COLO668 (cell line): ENCODE results near the gene UBP1.
"Not testable (repeated sequence)": the region's sequence is repeated elsewhere in the genome, so short reads cannot be mapped to it uniquely, and the experiment has no call there.

Experiments used
- DNase-seq: peaks from one replicate; lab custom pipeline; 2025; ENCODE audit not compliant: unreplicated experiment; lab: John Stamatoyannopoulos, UW

Gene UBP1

GRCh38 chr3:33392144-33392543, 48.1 kb downstream of the UBP1 start:
- no peak for DNase-seq

DNA sequence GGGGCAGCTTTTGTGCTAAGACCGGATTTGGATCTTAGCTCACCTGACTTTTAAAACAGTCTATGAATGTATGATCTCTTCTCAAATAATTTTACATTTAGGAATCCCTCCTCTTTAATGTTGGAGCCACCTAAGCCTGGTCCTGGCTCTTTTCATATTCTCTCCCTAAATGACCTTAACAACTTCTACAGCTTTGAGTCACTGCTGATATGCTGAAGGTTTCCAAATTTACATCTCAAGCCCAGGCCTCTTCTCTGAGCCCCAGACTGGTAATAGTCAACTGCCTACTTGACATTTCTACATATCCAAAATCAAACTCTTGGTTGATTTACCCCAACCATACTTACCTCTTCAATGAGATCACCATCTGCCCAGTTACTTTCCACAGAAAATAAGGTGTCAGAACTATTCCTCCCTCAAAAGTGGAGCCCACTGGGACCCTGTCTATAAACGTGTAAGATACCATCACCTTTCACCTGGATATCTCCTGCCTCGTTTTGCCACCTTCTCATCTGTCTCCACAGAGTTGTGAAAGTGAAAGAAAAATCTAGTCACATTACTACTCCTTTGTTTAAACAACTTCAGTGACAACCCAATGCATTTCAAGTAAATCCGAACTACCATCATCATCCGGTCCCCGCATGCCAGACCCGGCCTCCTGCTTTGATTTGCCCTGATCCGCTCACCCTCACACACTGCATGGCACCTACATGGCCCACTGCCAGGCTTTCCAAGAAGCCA, 48.8 kb downstream of the UBP1 start:
- no peak for DNase-seq

DNA sequence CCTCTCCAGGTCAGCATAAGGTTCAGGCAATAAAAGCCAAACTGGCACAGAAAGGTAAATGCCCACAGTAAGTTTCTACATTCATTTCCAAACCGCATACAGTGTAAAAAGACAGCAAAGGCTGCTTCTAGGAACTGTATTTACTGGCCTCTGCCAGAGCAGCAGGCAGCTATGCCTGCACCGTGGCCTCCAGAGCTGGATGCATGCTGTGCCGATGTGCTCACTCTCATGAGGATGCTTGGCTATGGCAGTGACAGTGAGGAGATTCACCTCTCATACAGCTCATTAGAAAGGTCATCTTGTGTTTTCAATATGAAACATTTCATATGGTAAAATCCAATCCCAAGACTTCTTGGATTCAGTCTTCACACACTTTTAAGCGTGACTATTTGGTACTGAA, 50.3 kb downstream of the UBP1 start:
- no peak for DNase-seq

GRCh38 chr3:33388374-33389100, 51.7 kb downstream of the UBP1 start:
- no peak for DNase-seq

GRCh38 chr3:33386631-33387030, 53.6 kb downstream of the UBP1 start:
- DNase-seq, result no peak

GRCh38 chr3:33385423-33385822, 54.8 kb downstream of the UBP1 start:
- no peak for DNase-seq

DNA sequence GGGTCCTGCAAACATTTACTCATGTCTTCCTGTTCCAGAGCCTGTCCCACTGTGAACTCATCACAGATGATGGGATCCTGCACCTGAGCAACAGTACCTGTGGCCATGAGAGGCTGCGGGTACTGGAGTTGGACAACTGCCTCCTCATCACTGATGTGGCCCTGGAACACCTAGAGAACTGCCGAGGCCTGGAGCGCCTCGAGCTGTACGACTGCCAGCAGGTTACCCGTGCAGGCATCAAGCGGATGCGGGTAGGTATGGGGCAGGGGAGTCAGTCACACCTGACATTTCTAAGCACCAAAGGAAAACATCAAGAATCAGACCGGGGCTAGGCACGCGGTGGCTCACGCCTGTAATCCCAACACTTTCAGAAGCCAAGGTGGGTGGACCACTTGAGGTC, 56.3 kb downstream of the UBP1 start:
- no peak for DNase-seq

DNA sequence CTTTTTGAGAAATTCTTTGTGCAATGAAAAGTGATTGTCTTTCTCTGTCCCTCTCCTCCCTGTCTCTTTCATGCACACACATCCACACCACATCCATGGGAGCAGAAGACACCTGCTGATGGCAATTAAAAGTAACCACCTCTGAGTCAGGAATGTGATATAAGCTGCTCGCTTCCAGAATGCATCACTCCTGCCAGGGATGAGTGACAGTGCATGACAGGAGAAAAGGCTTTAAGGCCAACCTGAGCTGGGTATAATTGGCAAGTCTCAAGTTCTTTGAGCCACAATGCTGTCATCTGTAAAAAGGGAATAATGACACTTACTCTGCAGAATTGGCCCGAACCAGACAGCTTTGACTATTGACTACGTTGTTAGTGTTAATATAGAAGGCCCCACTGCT, 59.6 kb downstream of the UBP1 start:
- no peak for DNase-seq

GRCh38 chr3:33377931-33378330, 62.3 kb downstream of the UBP1 start:
- no peak for DNase-seq

DNA sequence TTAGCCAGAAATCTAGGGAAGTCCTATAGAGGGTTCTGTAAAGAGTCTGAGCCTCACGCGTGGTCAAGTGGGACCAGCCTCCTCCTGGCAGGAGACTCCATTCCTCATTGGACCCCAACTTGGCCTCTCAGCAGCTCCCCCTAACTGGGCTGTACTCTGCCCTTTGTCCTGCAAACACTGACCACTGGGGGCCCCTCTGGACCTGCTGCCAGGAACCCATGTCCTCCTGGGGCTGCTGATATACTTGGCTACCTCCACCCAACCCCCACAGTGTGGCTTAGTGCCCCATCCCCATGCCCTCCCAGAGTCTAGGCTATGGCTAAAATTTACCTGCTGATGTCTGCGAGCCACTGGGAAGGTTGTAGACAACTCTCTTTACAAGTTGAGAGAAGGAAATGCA, 62.7 kb downstream of the UBP1 start:
- DNase-seq, result no peak

GRCh38 chr3:33373082-33373437, 67.1 kb downstream of the UBP1 start:
- no peak for DNase-seq

- DNase-seq, result peak; percentile 13
Observed at GRCh38 chr3:33372218-33373081, 67.8 kb downstream of the UBP1 start.

DNA sequence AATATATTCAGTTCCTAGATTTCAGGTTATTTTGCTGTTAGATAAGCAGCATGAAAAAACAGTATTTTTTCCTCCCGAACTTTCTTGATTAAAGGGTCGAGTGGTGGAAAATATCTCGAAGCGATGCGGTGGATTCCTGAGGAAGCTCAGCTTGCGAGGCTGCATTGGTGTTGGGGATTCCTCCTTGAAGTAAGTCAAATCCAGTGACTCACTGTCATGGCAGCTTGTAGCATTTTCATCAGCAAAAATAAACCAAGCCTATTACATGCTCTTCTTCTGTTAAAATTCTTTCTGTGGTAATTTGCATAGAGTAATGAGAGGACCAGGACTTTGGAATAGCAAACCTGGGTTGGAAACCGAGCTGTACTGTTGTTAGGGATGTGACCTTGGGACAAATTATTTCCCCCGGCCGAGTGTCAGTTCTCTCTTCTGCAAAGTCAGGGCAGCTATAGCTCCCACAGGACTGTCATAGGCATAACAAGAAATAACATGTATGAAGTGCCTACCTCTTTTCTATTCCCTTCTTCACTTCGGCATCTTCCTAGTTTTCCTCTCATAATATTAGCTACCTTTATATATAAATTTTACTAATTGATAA, 75.6 kb downstream of the UBP1 start:
- no peak for DNase-seq

- DNase-seq, result no peak
Observed at GRCh38 chr3:33364060-33364459, 76.1 kb downstream of the UBP1 start.

DNA sequence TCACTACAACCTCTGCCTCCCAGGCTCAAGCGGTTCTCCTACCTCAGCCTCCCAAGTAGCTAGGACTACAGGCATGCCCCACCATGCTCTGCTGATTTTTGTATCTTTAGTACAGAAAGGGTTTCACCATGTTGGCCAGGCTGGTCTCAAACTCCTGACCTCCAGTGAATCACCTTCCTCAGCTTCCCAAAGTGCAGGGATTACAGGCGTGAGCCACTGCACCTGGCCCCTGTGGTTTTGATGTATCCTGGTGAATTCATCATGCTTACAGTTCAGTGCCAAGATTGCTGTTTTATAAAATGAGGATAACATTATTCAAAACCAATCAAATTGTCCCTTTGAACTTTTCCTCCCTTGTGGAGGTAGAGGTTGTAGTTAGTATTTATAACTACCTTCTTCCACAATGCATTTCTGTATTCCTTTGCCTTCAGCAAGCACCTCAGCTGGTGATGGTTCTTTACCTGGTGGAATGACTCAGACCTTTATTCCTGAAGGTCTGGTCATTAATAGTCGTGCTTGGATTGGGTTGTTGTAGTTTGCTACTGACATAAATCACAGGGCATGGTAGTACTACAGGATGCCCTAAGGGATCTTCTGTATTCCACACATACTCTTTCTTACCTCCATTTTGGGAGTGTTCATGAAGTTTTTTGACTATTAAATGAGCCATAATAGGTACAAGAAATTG, 76.9 kb downstream of the UBP1 start:
- DNase-seq, result no peak

GRCh38 chr3:33360136-33360825, 79.9 kb downstream of the UBP1 start:
- no peak for DNase-seq

- DNase-seq, result no peak
Observed at GRCh38 chr3:33358172-33358781, 81.9 kb downstream of the UBP1 start.

DNA sequence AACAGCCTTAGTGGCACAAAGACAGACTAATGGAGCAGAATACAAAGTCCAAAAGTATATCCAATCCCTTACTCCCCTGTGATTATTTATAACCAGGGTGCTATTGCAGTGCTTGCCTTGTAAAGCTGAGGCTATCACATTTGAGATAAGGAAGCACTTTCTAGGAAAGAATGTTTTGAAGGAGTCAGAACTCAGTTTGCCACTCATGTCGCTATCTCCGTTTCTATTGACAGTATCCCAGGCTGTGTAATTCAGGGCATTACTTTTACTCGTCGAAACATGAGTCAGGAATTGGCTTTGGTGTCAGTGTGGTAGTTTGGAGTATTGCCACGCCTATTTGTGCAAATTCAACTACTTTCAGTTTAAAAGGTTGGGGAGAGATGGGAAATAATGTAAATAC, 84.6 kb downstream of the UBP1 start:
- DNase-seq, result no peak

DNA sequence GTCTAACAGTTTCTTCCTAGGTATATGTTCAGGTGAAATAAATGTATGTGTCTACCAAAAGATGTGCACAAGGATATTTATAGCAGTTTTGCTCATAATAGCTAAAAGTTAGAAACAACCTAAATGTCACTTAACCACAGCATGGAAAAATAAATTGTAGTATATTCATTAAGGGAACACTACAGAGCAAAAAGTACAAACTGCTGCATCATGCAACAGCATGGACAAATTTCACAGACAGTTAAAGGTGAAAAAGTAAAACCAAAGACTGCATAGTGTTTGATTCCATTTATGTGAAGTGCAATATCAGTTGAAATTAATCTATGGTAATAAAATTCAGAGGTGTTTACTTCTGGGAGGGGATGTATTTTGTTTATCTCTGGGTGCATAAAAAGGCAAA, 100.4 kb downstream of the UBP1 start:
- no peak for DNase-seq

- not testable (repeated sequence) for DNase-seq
Observed at GRCh38 chr3:33338936-33339465, 101.2 kb downstream of the UBP1 start.
